GM18511 (cell line): ENCODE measurements around the gene FAM200C.
"Not testable (repeated sequence)": the region's sequence is repeated elsewhere in the genome, so short reads cannot be mapped to it uniquely, and the experiment has no call there.

Source experiments
- ATAC-seq: cut with Tn5 transposase; IDR thresholded peaks from one replicate; pipeline ENCODE4 v1.9.1; 2021; ENCODE audit warnings: mild to moderate bottlenecking, moderate library complexity; ENCODE audit not compliant: unreplicated experiment

The FAM200C gene

GRCh38 chr5:160399402-160400353 lies at the start of gene FAM200C:
Gene FAM200C, minus strand, starts transcription at chr5:160400054. Its CDS starts 4,564 bp downstream, at chr5:160395490.
- peak; percentile 90 for ATAC-seq

GRCh38 chr5:160449458-160449857 lies 49.6 kb upstream of the FAM200C start:
- ATAC-seq, result no peak

- ATAC-seq, result no peak
These were observed 49.0 kb upstream of the FAM200C start for GRCh38 chr5:160448886-160449285.

GRCh38 chr5:160445751-160446150 lies 45.9 kb upstream of the FAM200C start:
- no peak for ATAC-seq

- peak; percentile 36 for ATAC-seq
These were observed 45.3 kb upstream of the FAM200C start for GRCh38 chr5:160445132-160445531.

GRCh38 chr5:160444407-160444806 lies 44.6 kb upstream of the FAM200C start:
- ATAC-seq, result no peak

GRCh38 chr5:160442824-160443431 lies 43.1 kb upstream of the FAM200C start:
- peak; percentile 27 for ATAC-seq

- peak; percentile 17 for ATAC-seq
These were observed 41.5 kb upstream of the FAM200C start for GRCh38 chr5:160441311-160441781.

- peak; percentile 65 for ATAC-seq
These were observed 39.3 kb upstream of the FAM200C start for GRCh38 chr5:160439205-160439600.

GRCh38 chr5:160438316-160439204 lies 38.7 kb upstream of the FAM200C start:
- peak; percentile 33 for ATAC-seq

GRCh38 chr5:160437271-160437670 lies 37.4 kb upstream of the FAM200C start:
- ATAC-seq, result no peak

GRCh38 chr5:160436661-160437060 lies 36.8 kb upstream of the FAM200C start:
- ATAC-seq, result not testable (repeated sequence)

- no peak for ATAC-seq
These were observed 36.2 kb upstream of the FAM200C start for GRCh38 chr5:160436017-160436416.

- no peak for ATAC-seq
These were observed 35.7 kb upstream of the FAM200C start for GRCh38 chr5:160435532-160435931.

- peak; percentile 77 for ATAC-seq
These were observed 34.2 kb upstream of the FAM200C start for GRCh38 chr5:160434022-160434531.

GRCh38 chr5:160432787-160433186 lies 32.9 kb upstream of the FAM200C start:
- ATAC-seq, result no peak

- peak; percentile 26 for ATAC-seq
These were observed 32.3 kb upstream of the FAM200C start for GRCh38 chr5:160432196-160432595.

- ATAC-seq, result no peak
These were observed 27.8 kb upstream of the FAM200C start for GRCh38 chr5:160427607-160428006.

- no peak for ATAC-seq
These were observed 23.2 kb upstream of the FAM200C start for GRCh38 chr5:160423099-160423498.

GRCh38 chr5:160421625-160422258 lies 21.9 kb upstream of the FAM200C start, which contains the start of gene PTTG1:
Gene PTTG1, plus strand, starts transcription at chr5:160421855. Its CDS starts 458 bp downstream, at chr5:160422313.
- ATAC-seq, result peak; percentile 69
